ENCODE data around the gene MCU. TPM values are rescaled to one million over a fixed set of nuclear protein-coding genes. Genes with fewer than 3 reads are reported as not detected.

Gene MCU
- total RNA-seq, 1 donor from 2014 or later, result 44.7 TPM

DNA sequence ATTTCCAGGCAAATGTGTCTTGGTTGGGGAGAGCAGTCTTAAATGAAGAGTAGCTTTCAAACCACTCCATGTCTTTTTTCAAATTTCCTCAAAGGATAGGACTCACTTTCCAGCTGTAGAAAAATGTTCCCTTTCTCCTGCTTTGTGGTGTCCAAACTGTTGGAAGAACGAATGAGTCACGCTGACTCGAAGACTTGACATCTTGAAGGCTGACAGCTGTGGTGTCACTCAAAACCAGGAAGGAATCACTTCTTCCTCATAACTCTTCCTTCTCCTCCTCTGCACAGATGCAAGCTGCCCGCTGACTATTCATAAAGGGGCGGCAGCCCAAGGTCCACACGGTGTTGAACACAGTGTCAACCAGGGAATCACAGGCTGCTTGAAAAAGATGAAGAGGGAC, 243.4 kb downstream of the MCU start:
- Histone ChIP-seq H3K27ac (no peak overlapping the region), H3K9me3 (no peaks in the 10 kb centered on the region), H3K27me3 (no peaks in the 10 kb centered on the region), H3K4me3 (no peak overlapping the region), H3K36me3 (no peaks in the 10 kb centered on the region), H3K4me1 (no peaks in the 10 kb centered on the region)
- intact Hi-C loops (cut with DNase I), result no loop called here
- no peak for TF ChIP-seq POLR2AphosphoS5 (IDR thresholded peaks at IDR 0.05; ENCODE audit: insufficient read depth in 1 of 2, low read depth in 1 of 2)
- TF ChIP-seq POLR2A (IDR thresholded peaks at IDR 0.05), result no peak
- TF ChIP-seq, protein P1, sequence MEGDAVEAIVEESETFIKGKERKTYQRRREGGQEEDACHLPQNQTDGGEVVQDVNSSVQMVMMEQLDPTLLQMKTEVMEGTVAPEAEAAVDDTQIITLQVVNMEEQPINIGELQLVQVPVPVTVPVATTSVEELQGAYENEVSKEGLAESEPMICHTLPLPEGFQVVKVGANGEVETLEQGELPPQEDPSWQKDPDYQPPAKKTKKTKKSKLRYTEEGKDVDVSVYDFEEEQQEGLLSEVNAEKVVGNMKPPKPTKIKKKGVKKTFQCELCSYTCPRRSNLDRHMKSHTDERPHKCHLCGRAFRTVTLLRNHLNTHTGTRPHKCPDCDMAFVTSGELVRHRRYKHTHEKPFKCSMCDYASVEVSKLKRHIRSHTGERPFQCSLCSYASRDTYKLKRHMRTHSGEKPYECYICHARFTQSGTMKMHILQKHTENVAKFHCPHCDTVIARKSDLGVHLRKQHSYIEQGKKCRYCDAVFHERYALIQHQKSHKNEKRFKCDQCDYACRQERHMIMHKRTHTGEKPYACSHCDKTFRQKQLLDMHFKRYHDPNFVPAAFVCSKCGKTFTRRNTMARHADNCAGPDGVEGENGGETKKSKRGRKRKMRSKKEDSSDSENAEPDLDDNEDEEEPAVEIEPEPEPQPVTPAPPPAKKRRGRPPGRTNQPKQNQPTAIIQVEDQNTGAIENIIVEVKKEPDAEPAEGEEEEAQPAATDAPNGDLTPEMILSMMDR (IDR thresholded peaks at IDR 0.05), result no peak
- DNase-seq (ENCODE audit: extremely low spot score in 2 of 2), result no peak

Small RNA genes within 50 kb of the gene (microRNA-seq; reads per million reads assigned to microRNA genes)
- gene MIR4676 (ENCODE audit: borderline number of aligned reads, borderline replicate concordance), result not detected

Small RNA genes within 50 kb of the gene (small RNA-seq; reads per million reads assigned to genes)
- gene MIR4676 (not detected), gene RF00019 (not detected)

Other genes starting within 250 kb of the MCU start
- 29.2 TPM for gene MICU1, start 66.1 kb upstream of the MCU start, total RNA-seq
- gene OIT3, start 201.6 kb downstream of the MCU start, total RNA-seq, result not detected